ENCODE measurements around the gene SLX9. TPM values are rescaled to one million over a fixed set of nuclear protein-coding genes. Genes with fewer than 3 reads are reported as not detected.

Gene SLX9
- total RNA-seq, 1 donor from 2014 or later = 24.0 TPM

GRCh38 chr21:44892536-44893277 is 47.1 kb upstream of the SLX9 start:
- Mint-ChIP-seq H3K27me3 (ENCODE audit: low read depth) (peaks cover 30% of the 10 kb centered on the region), H3K9me3 (ENCODE audit: low read depth) (no peaks in the 10 kb centered on the region), H3K4me1 (ENCODE audit: low read depth) (no peaks in the 10 kb centered on the region), H3K27ac (ENCODE audit: unreplicated experiment) (no peak overlapping the region), H3K4me3 (ENCODE audit: unreplicated experiment) (no peak overlapping the region), H3K36me3 (ENCODE audit: low read depth) (no peaks in the 10 kb centered on the region)
- DNase-seq (ENCODE audit: low spot score) = no peak
- TF ChIP-seq, protein P1, sequence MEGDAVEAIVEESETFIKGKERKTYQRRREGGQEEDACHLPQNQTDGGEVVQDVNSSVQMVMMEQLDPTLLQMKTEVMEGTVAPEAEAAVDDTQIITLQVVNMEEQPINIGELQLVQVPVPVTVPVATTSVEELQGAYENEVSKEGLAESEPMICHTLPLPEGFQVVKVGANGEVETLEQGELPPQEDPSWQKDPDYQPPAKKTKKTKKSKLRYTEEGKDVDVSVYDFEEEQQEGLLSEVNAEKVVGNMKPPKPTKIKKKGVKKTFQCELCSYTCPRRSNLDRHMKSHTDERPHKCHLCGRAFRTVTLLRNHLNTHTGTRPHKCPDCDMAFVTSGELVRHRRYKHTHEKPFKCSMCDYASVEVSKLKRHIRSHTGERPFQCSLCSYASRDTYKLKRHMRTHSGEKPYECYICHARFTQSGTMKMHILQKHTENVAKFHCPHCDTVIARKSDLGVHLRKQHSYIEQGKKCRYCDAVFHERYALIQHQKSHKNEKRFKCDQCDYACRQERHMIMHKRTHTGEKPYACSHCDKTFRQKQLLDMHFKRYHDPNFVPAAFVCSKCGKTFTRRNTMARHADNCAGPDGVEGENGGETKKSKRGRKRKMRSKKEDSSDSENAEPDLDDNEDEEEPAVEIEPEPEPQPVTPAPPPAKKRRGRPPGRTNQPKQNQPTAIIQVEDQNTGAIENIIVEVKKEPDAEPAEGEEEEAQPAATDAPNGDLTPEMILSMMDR (IDR thresholded peaks at IDR 0.05) = peak; percentile 91

DNA sequence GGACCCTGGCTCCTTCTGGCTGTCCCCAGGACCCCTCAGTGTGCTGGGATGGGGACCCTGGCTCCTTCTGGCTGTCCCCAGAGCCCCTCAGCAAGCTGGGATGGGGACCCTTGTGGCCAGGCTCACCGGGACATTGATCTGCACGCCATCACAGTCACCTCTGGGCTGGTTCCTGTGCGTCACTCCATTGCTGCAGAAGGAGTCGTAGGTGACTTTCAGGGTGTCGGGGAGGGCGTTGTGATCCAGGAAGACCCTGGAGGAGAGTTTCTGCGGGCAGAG is 46.6 kb upstream of the SLX9 start:
- TF ChIP-seq, protein P1 (IDR thresholded peaks at IDR 0.05) = no peak
- H3K4me3 Mint-ChIP-seq (ENCODE audit: unreplicated experiment) = no peak overlapping the region
- H3K4me1 Mint-ChIP-seq (ENCODE audit: low read depth) = no peaks in the 10 kb centered on the region
- H3K9me3 Mint-ChIP-seq (ENCODE audit: low read depth) = no peaks in the 10 kb centered on the region
- H3K36me3 Mint-ChIP-seq (ENCODE audit: low read depth) = no peaks in the 10 kb centered on the region
- H3K27me3 Mint-ChIP-seq (ENCODE audit: low read depth) = peaks cover 33% of the 10 kb centered on the region
- no peak for DNase-seq (ENCODE audit: low spot score)
- no peak overlapping the region for H3K27ac Mint-ChIP-seq (ENCODE audit: unreplicated experiment)

DNA sequence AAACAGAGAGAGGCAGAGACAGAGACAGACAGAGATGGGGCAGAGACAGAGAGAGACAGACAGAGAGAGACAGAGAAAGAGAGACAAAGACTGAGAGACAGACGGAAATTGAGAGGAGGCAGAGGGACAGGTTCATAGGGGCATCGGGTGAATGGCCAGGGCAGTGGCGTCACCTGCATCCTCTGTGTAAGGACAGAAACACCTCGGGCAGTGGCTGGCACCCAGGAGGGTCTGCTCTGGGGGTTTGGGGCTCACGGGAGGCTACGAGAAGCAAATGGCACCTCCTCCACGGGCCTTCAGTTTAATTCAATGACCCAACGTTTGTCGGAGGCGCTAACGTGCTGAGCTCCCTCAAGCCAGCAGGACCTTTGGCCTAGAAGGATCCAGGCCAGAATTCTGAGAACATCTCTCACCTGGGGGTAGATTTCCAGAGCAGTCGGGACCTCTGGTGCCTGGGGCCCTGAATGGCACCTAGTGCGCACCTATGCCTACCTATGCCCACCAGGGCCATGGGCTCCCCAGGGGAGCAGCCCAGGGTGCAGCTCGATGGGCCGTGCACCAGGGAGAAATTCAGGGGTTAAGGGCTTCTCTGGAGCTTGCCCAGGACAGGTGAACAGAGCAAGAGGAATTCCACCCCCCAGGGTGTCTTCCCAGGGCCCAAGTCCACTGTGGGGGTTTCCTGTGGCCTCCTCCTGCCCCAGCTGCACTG is 45.7 kb upstream of the SLX9 start:
- no peak overlapping the region for H3K27ac Mint-ChIP-seq (ENCODE audit: unreplicated experiment)
- peaks cover 37% of the 10 kb centered on the region for H3K27me3 Mint-ChIP-seq (ENCODE audit: low read depth)
- TF ChIP-seq, protein P1 (IDR thresholded peaks at IDR 0.05) = no peak
- H3K9me3 Mint-ChIP-seq (ENCODE audit: low read depth) = no peaks in the 10 kb centered on the region
- no peaks in the 10 kb centered on the region for H3K4me1 Mint-ChIP-seq (ENCODE audit: low read depth)
- H3K36me3 Mint-ChIP-seq (ENCODE audit: low read depth) = no peaks in the 10 kb centered on the region
- DNase-seq (ENCODE audit: low spot score) = no peak
- no peak overlapping the region for H3K4me3 Mint-ChIP-seq (ENCODE audit: unreplicated experiment)

DNA sequence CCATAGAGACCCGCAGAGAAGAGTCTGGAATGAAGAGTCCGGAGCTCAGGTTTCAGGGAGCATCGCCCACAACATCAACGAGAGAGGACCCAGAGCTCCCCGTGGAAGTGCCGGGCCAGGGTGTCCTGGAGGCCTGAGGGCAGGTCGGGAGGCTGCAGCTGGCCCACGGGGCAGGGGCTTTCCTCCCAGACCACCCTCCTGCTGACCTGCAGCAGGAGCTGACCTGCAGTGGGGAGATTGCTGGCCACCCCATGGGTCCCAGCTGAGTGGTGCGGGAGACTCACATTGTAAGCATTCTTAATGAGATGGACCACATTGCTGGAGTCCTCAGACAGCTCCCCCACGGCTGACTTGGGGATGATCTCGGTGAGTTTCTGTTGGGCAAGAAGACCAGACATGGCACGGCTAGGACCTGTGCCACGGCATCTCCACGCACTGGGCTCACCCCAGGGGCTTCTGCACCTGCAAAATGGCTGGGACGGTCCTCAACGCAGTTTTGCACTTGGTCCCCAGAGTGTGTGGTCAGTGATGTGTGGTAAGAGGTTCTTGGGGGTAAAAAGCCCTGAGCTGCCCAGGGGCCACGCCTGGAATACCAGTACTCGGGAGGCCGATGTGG is 45.0 kb upstream of the SLX9 start:
- no peak overlapping the region for H3K4me3 Mint-ChIP-seq (ENCODE audit: unreplicated experiment)
- DNase-seq (ENCODE audit: low spot score) = peak; percentile 58
- H3K4me1 Mint-ChIP-seq (ENCODE audit: low read depth) = no peaks in the 10 kb centered on the region
- peaks cover 40% of the 10 kb centered on the region for H3K27me3 Mint-ChIP-seq (ENCODE audit: low read depth)
- no peaks in the 10 kb centered on the region for H3K9me3 Mint-ChIP-seq (ENCODE audit: low read depth)
- no peaks in the 10 kb centered on the region for H3K36me3 Mint-ChIP-seq (ENCODE audit: low read depth)
- H3K27ac Mint-ChIP-seq (ENCODE audit: unreplicated experiment) = no peak overlapping the region
- TF ChIP-seq, protein P1 (IDR thresholded peaks at IDR 0.05) = no peak

DNA sequence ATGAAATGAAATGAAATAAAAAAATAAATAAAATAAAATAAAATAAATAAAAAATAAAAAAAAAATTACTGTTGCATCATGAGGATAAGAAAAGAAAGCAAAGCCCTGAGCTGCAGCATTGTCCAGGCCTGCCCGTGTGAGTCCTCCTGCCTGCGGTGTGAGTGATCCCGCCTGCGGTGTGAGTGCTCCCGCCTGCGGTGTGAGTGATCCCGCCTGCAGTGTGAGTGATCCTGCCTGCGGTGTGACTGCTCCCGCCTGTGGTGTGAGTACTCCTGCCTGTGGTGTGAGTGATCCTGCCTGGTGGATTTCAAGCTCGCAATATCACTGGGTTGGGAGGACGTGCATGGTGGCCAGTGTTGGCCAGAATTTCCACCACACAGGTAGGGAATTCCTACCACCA is 44.0 kb upstream of the SLX9 start:
- H3K4me3 Mint-ChIP-seq (ENCODE audit: unreplicated experiment) = no peak overlapping the region
- no peak overlapping the region for H3K27ac Mint-ChIP-seq (ENCODE audit: unreplicated experiment)
- H3K27me3 Mint-ChIP-seq (ENCODE audit: low read depth) = peaks cover 40% of the 10 kb centered on the region
- TF ChIP-seq, protein P1 (IDR thresholded peaks at IDR 0.05) = no peak
- no peaks in the 10 kb centered on the region for H3K36me3 Mint-ChIP-seq (ENCODE audit: low read depth)
- peak; percentile 60 for DNase-seq (ENCODE audit: low spot score)
- H3K4me1 Mint-ChIP-seq (ENCODE audit: low read depth) = no peaks in the 10 kb centered on the region
- H3K9me3 Mint-ChIP-seq (ENCODE audit: low read depth) = no peaks in the 10 kb centered on the region
